CD14-positive monocyte (primary cell): ENCODE results near the gene INO80C. TPM values are rescaled to one million over a fixed set of nuclear protein-coding genes. Genes with fewer than 3 reads are reported as not detected.

Experiments
- DNase-seq, 3 donors: peaks; one replicate each; pipeline ENCODE4 v3.0.0-alpha.2; 2011 to 2022
- H2AFZ ChIP-seq: 2 replicates; pipeline ENCODE4 v1.6.0; 2012; ENCODE audit warnings: mild to moderate bottlenecking, low read depth, low read length, inconsistent platforms; ENCODE audit not compliant: insufficient read depth, poor library complexity, severe bottlenecking
- H3K27ac ChIP-seq, 2 donors: 1 replicate in 1 of 2; 2 replicates in 1 of 2; pipeline ENCODE4 v1.5.1; 2012 to 2013; ENCODE audit warnings: low read length in 2 of 2, control low read depth in 1 of 2, inconsistent platforms in 1 of 2, low read depth in 1 of 2, mild to moderate bottlenecking in 1 of 2
- H3K27me3 ChIP-seq, 2 donors: one replicate each; pipeline versions ENCODE4 v1.6.0 to v1.6.1; 2011 to 2013; ENCODE audit warnings: low read length in 2 of 2; ENCODE audit not compliant: control insufficient read depth in 2 of 2, insufficient read depth in 2 of 2
- H3K36me3 ChIP-seq, 2 donors: replicated peaks in 1 of 2; 1 replicate in 1 of 2; 2 replicates in 1 of 2; pipeline versions ENCODE4 v1.5.1 to v1.6.1; 2012 to 2013; ENCODE audit warnings: low read length in 2 of 2, control low read depth in 1 of 2, inconsistent platforms in 1 of 2, mild to moderate bottlenecking in 1 of 2; ENCODE audit not compliant: insufficient read depth in 2 of 2, control insufficient read depth in 1 of 2
- H3K4me1 ChIP-seq, 2 donors: 1 replicate in 1 of 2; 2 replicates in 1 of 2; pipeline versions ENCODE4 v1.5.1 to v1.6.1; 2012 to 2013; ENCODE audit warnings: low read length in 2 of 2, control low read depth in 1 of 2, inconsistent platforms in 1 of 2, mild to moderate bottlenecking in 1 of 2, moderate library complexity in 1 of 2; ENCODE audit not compliant: insufficient read depth in 2 of 2, control insufficient read depth in 1 of 2
- H3K4me2 ChIP-seq: replicated peaks from 2 replicates; pipeline ENCODE3; 2012; ENCODE audit warnings: low read length, moderate library complexity, mild to moderate bottlenecking; ENCODE audit not compliant: poor library complexity, severe bottlenecking; ENCODE audit errors: extremely low read depth
- H3K4me3 ChIP-seq, 3 experiments: fragments of 200-600 bp in 1 of 3; sonication (generic) in 1 of 3; replicated peaks in 1 of 3; 1 replicate in 2 of 3; 2 replicates in 1 of 3; pipeline ENCODE4 v1.5.1; 2011 to 2013; ENCODE audit warnings: low read length in 3 of 3, mild to moderate bottlenecking in 3 of 3, control low read depth in 2 of 3, low read depth in 2 of 3, inconsistent platforms in 1 of 3, moderate library complexity in 1 of 3
- H3K79me2 ChIP-seq: 2 replicates; pipeline ENCODE4 v1.6.0; 2012; ENCODE audit warnings: mild to moderate bottlenecking, control low read depth, inconsistent platforms, low read length, moderate library complexity; ENCODE audit not compliant: insufficient read depth
- H3K9ac ChIP-seq: 2 replicates; pipeline ENCODE4 v1.6.0; 2017; ENCODE audit warnings: low read length, mild to moderate bottlenecking; ENCODE audit not compliant: insufficient read depth, poor library complexity, severe bottlenecking
- H3K9me3 ChIP-seq, 2 donors: replicated peaks in 1 of 2; 1 replicate in 1 of 2; 2 replicates in 1 of 2; pipeline versions ENCODE4 v1.5.1 to v1.6.1; 2012 to 2013; ENCODE audit warnings: low read length in 2 of 2, control low read depth in 1 of 2; ENCODE audit not compliant: control insufficient read depth in 1 of 2, insufficient read depth in 1 of 2
- H4K20me1 ChIP-seq: 2 replicates; pipeline ENCODE4 v1.6.0; 2012; ENCODE audit warnings: mild to moderate bottlenecking, low read length, control low read depth, moderate library complexity; ENCODE audit not compliant: insufficient read depth
- H3K27ac Mint-ChIP-seq, 7 donors: one replicate each; pipeline ENCODE4 v1.8.0; 2020; ENCODE audit warnings: mild to moderate bottlenecking in 7 of 7, mixed read lengths in 7 of 7, moderate library complexity in 6 of 7, inconsistent platforms in 2 of 7
- H3K27me3 Mint-ChIP-seq, 3 donors: one replicate each; pipeline ENCODE4 v1.8.0; 2021 to 2022; ENCODE audit warnings: low read depth in 3 of 3, mild to moderate bottlenecking in 3 of 3, mixed read lengths in 3 of 3, moderate library complexity in 3 of 3, inconsistent platforms in 1 of 3
- H3K36me3 Mint-ChIP-seq, 2 donors: one replicate each; pipeline ENCODE4 v1.8.0; 2020; ENCODE audit warnings: mixed read lengths in 2 of 2, inconsistent platforms in 1 of 2, mild to moderate bottlenecking in 1 of 2
- H3K4me1 Mint-ChIP-seq: one replicate; pipeline ENCODE4 v1.8.0; 2020; ENCODE audit warnings: mild to moderate bottlenecking, mixed read lengths
- H3K4me3 Mint-ChIP-seq, 2 donors: one replicate each; pipeline ENCODE4 v1.8.0; 2020; ENCODE audit warnings: mild to moderate bottlenecking in 2 of 2, mixed read lengths in 2 of 2, moderate library complexity in 1 of 2
- H3K9me3 Mint-ChIP-seq, 7 donors: one replicate each; pipeline ENCODE4 v1.8.0; 2020 to 2022; ENCODE audit warnings: mixed read lengths in 7 of 7, mild to moderate bottlenecking in 6 of 7, moderate library complexity in 6 of 7, inconsistent platforms in 2 of 7
- CTCF ChIP-seq: fragments of 200-600 bp; IDR thresholded peaks from one replicate; pipeline ENCODE4 v1.8.0; 2022; ENCODE audit warnings: antibody characterized with exemption, mild to moderate bottlenecking
- WGBS: methylation state at CpG from one replicate; pipeline ENCODE4 v1.1.5; 2013; ENCODE audit warnings: missing lambda C conversion rate; ENCODE audit not compliant: insufficient coverage; 5-methylcytosine and 5-hydroxymethylcytosine counted together
- intact Hi-C, 2 donors: fragments of 100-400 bp; cut with micrococcal nuclease; formaldehyde crosslinking; loops; one replicate each; pipeline versions ENCODE4 v1.15.0 to v1.15.1; 2023
- polyA plus RNA-seq, 3 donors: library from polyadenylated mRNA; depleted of rRNA in 1 of 3; unstranded in 2 of 3; stranded (reverse) in 1 of 3; fragments of 300-500 nt in 2 of 3; fragments of >200 nt in 1 of 3; fragmentation: Illumina TruSeq in 2 of 3; gene quantifications; 1 replicate in 2 of 3; 2 replicates in 1 of 3; pipeline ENCODE4 v1.2.3, GENCODE V29; 2012 to 2021

INO80C gene
- polyA plus RNA-seq, 3 donors, result 17.7 to 27.9 (median 22.3) TPM

- no peak for TF ChIP-seq CTCF
- Mint-ChIP-seq H3K4me1 (peaks cover 30% of the 10 kb centered on the region), H3K4me3 (no peak overlapping the region), H3K36me3 (peaks cover 5% of the 10 kb centered on the region in 2 donors), H3K27me3 (peaks cover 0 to 3% (median 2%) of the 10 kb centered on the region in 3 donors), H3K27ac (peak overlapping the region in 1 of 7 donors; percentile 40), H3K9me3 (peaks cover 0 to 3% (median 0%) of the 10 kb centered on the region in 7 donors)
- no peaks in the 10 kb centered on the region for H3K79me2 ChIP-seq
- intact Hi-C loops, result no loop called here
- no CpG with 5 or more reads among the region's 5 CpGs for WGBS
- DNase-seq, result no peak
- H3K36me3 ChIP-seq, result no peaks in the 10 kb centered on the region
- H3K4me1 ChIP-seq, result peaks cover 12 to 19% of the 10 kb centered on the region in 2 donors
- no peak overlapping the region for H2AFZ ChIP-seq
- H3K4me2 ChIP-seq, result no peak overlapping the region
- H4K20me1 ChIP-seq, result no peaks in the 10 kb centered on the region
- H3K9me3 ChIP-seq, result no peaks in the 10 kb centered on the region
- H3K9ac ChIP-seq, result no peak overlapping the region
- H3K27me3 ChIP-seq, result no peaks in the 10 kb centered on the region
- H3K27ac ChIP-seq, result no peak overlapping the region
- no peak overlapping the region for H3K4me3 ChIP-seq
Observed at GRCh38 chr18:35463050-35463449, 34.7 kb downstream of the INO80C start.

GRCh38 chr18:35460736-35461161, 37.0 kb downstream of the INO80C start:
- no peaks in the 10 kb centered on the region for H3K79me2 ChIP-seq
- H3K27me3 Mint-ChIP-seq, result peaks cover 0 to 3% (median 2%) of the 10 kb centered on the region in 3 donors
- H3K36me3 Mint-ChIP-seq, result peaks cover 0 to 2% of the 10 kb centered on the region in 2 donors
- no peak overlapping the region for H3K4me3 ChIP-seq
- no peak overlapping the region for H3K9ac ChIP-seq
- H3K4me1 ChIP-seq, result peaks cover 5 to 10% of the 10 kb centered on the region in 2 donors
- H3K9me3 Mint-ChIP-seq, result no peaks in the 10 kb centered on the region
- WGBS, result 86% methylated on average over 1 of the region's 1 CpG
- no peak overlapping the region for H3K27ac ChIP-seq
- intact Hi-C loops, result no loop called here
- no peaks in the 10 kb centered on the region for H4K20me1 ChIP-seq
- H3K27ac Mint-ChIP-seq, result peak overlapping the region in 1 of 7 donors; percentile 42
- DNase-seq, result no peak
- TF ChIP-seq CTCF, result no peak
- H2AFZ ChIP-seq, result no peak overlapping the region
- no peaks in the 10 kb centered on the region for H3K9me3 ChIP-seq
- no peak overlapping the region for H3K4me3 Mint-ChIP-seq
- peaks cover 17% of the 10 kb centered on the region for H3K4me1 Mint-ChIP-seq
- H3K27me3 ChIP-seq, result no peaks in the 10 kb centered on the region
- H3K36me3 ChIP-seq, result no peaks in the 10 kb centered on the region
- no peak overlapping the region for H3K4me2 ChIP-seq
